HT1080 (cell line): ENCODE measurements around the gene BRS3. TPM values are rescaled to one million over a fixed set of nuclear protein-coding genes. Genes with fewer than 3 reads are reported as not detected.
"Not testable (repeated sequence)": the region's sequence is repeated elsewhere in the genome, so short reads cannot be mapped to it uniquely, and the experiment has no call there.

ENCODE experiments used
- DNase-seq: peaks from one replicate; pipeline ENCODE4 v3.0.0-alpha.2; 2015; ENCODE audit warnings: low read depth
- polyA plus RNA-seq, 2 experiments: library from polyadenylated mRNA; depleted of rRNA; stranded (reverse); fragments of >200 nt; gene quantifications; 2 replicates each; pipeline ENCODE4 v1.2.3, GENCODE V29; 2015
- total RNA-seq: library from RNA; depleted of rRNA; stranded (reverse); fragments of >200 nt; shearing (Covaris generic); gene quantifications from 2 replicates; pipeline ENCODE4 v1.2.3, GENCODE V29; 2014; rRNA removed

BRS3 gene
- not detected in 2 replicates for total RNA-seq
- not detected in 2 replicates for polyA plus RNA-seq (2015; cell fraction: cytosol; rRNA removed)
- not detected in 2 replicates for polyA plus RNA-seq (2015; cell fraction: nucleus; rRNA removed)

- no peak for DNase-seq
Observed at GRCh38 chrX:136487647-136488046, at the start of gene BRS3. TSS of gene BRS3 (plus strand) at chrX:136487947. CDS start at chrX:136488115, 168 bp downstream.

- DNase-seq = no peak
Observed at GRCh38 chrX:136438192-136438591, 49.6 kb upstream of the BRS3 start.

- not testable (repeated sequence) for DNase-seq
Observed at GRCh38 chrX:136445674-136446073, 42.1 kb upstream of the BRS3 start.

- no peak for DNase-seq
Observed at GRCh38 chrX:136446208-136446607, 41.5 kb upstream of the BRS3 start.

- no peak for DNase-seq
Observed at GRCh38 chrX:136447308-136447707, 40.4 kb upstream of the BRS3 start.

- no peak for DNase-seq
Observed at GRCh38 chrX:136447968-136448367, 39.8 kb upstream of the BRS3 start.

GRCh38 chrX:136450050-136450830, 37.5 kb upstream of the BRS3 start:
- peak; percentile 38 for DNase-seq

GRCh38 chrX:136452614-136453013, 35.1 kb upstream of the BRS3 start:
- DNase-seq = no peak

GRCh38 chrX:136453114-136453513, 34.6 kb upstream of the BRS3 start:
- DNase-seq = no peak

- no peak for DNase-seq
Observed at GRCh38 chrX:136453771-136454170, 34.0 kb upstream of the BRS3 start.

GRCh38 chrX:136456133-136456532, 31.6 kb upstream of the BRS3 start:
- DNase-seq = no peak

- no peak for DNase-seq
Observed at GRCh38 chrX:136457303-136457917, 30.3 kb upstream of the BRS3 start.

GRCh38 chrX:136464589-136464988, 23.2 kb upstream of the BRS3 start:
- no peak for DNase-seq

GRCh38 chrX:136467303-136467702, 20.4 kb upstream of the BRS3 start:
- DNase-seq = no peak

GRCh38 chrX:136468391-136469103, 19.2 kb upstream of the BRS3 start:
- no peak for DNase-seq

- DNase-seq = no peak
Observed at GRCh38 chrX:136473663-136474062, 14.1 kb upstream of the BRS3 start.

- DNase-seq = no peak
Observed at GRCh38 chrX:136475236-136475635, 12.5 kb upstream of the BRS3 start.

GRCh38 chrX:136476501-136476900, 11.2 kb upstream of the BRS3 start:
- DNase-seq = no peak

- DNase-seq = no peak
Observed at GRCh38 chrX:136477026-136477425, 10.7 kb upstream of the BRS3 start.

- no peak for DNase-seq
Observed at GRCh38 chrX:136480383-136480782, 7.4 kb upstream of the BRS3 start.

- DNase-seq = no peak
Observed at GRCh38 chrX:136488706-136489105, 959 bp downstream of the BRS3 start.

GRCh38 chrX:136491832-136492231, 4.1 kb downstream of the BRS3 start:
- DNase-seq = no peak
